Hematopoietic multipotent progenitor cell (in vitro differentiated cells): ENCODE data around the gene RAG2. TPM values are rescaled to one million over a fixed set of nuclear protein-coding genes. Genes with fewer than 3 reads are reported as not detected.

Experiments
- DNase-seq, 3 donors: peaks; one replicate each; pipeline ENCODE4 v3.0.0-alpha.2; 2011 to 2015; ENCODE audit warnings: low read depth in 2 of 3, low spot score in 2 of 3
- total RNA-seq: library from RNA; depleted of rRNA; stranded (reverse); fragments of >200 nt; gene quantifications from one replicate; pipeline ENCODE4 v1.2.3, GENCODE V29; 2012

Gene RAG2
- total RNA-seq, 1 donor: 0.27 TPM

GRCh38 chr11:36601155-36601554 is 3.1 kb upstream of the RAG2 start:
- DNase-seq: peak in 1 of 3 donors; percentile 65

DNA sequence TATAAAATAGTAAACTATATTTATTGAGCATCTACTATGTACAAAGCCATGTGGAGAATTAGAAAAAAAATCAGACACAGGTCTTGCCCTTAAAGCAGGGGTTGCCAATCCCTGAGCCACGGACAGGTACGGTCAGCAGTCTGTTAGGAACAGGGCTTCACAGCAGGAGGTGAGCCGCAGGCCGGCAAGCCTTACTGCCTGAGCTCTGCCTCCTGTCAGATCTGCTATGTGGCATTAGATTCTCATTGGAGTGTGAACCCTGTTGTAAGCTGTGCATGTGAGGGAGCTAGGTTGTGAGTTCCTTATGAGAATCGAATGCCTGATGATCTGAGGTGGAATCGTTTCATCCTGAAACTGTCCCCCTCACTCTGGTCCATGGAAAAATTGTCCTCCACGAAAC is 2.1 kb upstream of the RAG2 start:
- DNase-seq: no peak

DNA sequence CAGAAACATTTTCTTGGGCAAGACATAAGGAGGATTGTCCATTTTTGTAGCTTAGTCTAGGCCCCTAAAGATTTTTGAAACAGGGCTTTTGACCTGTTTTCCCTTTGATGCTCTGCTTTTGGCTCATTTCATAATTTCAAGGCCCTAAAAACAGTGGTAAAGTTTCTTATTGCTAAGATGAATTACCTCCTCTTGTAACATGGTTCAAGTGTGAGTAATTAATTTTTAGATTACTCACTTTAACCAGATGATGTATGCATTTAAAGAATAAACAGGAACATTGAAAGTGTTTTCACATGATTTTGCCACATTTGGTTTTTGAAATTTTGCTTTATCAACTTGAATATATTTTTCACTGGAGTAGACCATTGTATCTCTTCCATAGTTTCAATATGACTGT is 1.2 kb downstream of the RAG2 start:
- DNase-seq: no peak

DNA sequence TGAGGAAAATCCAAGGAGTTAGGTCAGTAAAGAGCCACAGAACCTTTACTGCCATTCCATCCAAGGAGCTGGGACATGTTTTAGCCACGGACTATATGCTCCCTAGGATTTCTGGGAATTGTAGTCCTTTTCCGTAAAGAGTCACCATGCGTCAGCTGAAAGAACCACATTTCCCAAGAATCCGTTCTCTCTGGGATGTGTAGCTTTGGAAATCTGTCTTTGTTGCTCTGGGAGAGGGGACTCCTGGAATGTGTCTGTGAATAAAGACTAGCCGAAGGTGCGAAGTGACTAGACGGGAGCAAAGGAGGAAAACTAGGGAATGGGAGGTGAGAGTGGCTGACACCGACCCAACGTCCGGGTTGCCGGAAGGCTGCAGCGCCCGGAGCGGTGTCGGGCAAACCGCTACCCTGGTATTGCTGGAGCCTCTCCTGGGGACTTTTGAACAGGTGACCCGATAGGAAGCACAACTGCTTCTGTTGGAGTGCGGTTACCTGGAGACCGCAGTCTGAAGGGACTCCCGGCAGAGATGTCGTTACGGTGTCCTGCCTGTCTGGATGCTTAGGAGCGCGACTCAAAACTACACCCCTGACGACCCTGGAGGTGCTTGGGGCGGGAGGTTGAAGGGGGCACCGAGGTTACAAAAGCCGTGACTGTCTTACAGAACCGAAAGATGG is 3.6 kb downstream of the RAG2 start, which contains the start of gene IFTAP:
Gene IFTAP, plus strand, starts transcription at position 187 of the 674 bp plus-strand sequence. CDS start 15,602 bp downstream, outside the sequence.
- DNase-seq: peak in 2 of 3 donors; percentile 79 to 85

- DNase-seq: no peak
Observed at GRCh38 chr11:36591433-36591832, 6.6 kb downstream of the RAG2 start.

- no peak for DNase-seq
Observed at GRCh38 chr11:36590513-36590912, 7.5 kb downstream of the RAG2 start.

- DNase-seq: no peak
Observed at GRCh38 chr11:36588099-36588498, 9.9 kb downstream of the RAG2 start.

- peak in 2 of 3 donors; percentile 26 to 67 for DNase-seq
Observed at GRCh38 chr11:36586543-36586942, 11.5 kb downstream of the RAG2 start.

DNA sequence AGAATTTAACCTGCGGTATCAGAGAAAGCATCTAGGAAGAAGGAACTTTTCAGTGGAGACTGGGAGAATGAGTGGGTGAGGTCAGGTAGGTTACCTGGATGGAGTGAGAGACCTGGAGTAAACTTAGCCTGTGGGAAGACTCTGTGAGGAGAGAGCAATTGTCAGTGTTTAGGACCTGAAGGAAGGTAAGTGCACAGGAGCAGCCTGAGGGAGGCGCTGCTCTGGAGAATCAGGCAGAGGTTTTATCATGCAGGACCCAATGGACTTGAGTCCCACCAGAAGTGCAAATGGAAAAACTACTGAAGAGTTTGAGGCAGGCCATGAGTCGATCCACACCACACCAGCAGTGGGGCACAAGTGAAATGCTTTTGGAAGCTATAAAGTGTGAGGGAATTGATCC is 14.4 kb downstream of the RAG2 start:
- no peak for DNase-seq

DNA sequence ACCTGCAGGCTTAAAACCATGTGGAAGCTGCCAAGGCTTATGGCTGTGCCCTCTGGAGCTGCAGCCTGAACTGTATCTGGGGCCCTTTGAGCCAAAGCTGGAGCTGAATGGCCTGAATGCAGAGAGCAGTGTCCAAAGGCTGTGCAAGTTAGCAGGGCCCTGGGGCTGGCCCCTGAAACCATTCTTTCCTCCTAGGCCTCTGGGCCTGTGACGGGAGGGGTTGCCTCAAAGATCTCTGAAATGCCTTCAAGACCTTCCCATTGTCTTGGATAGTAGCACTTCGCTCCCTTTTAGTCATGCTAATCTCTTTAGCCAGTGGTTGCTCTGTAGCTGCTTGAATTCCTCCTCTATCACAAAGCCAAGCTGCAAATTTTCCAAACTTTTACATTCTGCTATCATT is 16.5 kb downstream of the RAG2 start:
- no peak for DNase-seq

GRCh38 chr11:36578458-36578857 is 19.6 kb downstream of the RAG2 start:
- no peak for DNase-seq

DNA sequence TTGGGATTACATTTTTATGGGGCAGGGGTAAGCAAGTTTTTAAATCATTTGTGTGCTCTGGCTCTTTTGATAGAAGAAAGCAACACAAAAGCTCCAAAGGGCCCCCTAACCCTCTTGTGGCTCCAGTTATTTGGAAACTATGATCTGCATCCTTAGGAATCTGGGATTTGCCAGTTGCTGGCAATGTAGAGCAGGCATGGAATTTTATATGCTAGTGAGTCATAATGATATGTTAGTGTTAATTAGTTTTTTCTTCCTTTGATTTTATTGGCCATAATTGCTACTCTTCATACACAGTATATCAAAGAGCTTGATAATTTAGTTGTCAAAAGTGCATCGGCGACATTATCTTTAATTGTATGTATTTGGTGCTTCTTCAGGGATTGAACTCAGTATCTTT is 20.2 kb downstream of the RAG2 start:
- DNase-seq: no peak

DNA sequence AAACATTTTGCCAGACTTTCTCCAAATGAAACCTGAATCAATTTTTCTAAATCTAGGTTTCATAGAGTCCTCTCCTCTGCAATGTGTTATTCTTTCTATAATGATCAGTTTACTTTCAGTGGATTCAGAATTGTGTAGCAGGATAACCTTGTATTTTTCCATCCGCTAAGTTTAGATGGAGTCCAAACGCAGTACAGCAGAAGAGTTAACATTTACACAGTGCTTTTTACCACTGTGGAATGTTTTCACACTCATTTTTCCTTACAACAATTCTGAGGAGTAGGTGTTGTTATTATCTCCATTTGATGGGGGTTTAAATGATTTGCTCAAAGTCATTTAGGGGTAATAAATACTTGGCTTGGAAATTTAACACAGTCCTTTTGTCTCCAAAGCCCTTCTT is 20.7 kb downstream of the RAG2 start:
- no peak for DNase-seq

GRCh38 chr11:36574486-36574885 is 23.6 kb downstream of the RAG2 start:
- no peak for DNase-seq

DNA sequence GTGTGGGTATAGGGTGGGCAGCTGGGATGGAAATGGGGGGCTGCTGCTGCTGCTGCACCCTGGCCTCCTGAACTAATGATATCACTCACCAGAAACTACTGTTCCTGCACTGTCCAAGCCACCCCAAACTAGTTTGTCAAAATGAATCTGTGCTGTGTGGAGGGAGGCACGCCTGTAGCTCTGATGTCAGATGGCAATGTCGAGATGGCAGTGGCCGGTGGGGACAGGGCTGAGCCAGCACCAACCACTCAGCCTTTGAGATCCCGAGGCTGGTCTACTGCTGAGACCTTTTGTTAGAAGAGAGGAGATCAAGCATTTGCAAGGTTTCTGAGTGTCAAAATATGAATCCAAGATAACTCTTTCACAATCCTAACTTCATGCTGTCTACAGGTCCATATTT is 28.9 kb downstream of the RAG2 start:
- DNase-seq: no peak

DNA sequence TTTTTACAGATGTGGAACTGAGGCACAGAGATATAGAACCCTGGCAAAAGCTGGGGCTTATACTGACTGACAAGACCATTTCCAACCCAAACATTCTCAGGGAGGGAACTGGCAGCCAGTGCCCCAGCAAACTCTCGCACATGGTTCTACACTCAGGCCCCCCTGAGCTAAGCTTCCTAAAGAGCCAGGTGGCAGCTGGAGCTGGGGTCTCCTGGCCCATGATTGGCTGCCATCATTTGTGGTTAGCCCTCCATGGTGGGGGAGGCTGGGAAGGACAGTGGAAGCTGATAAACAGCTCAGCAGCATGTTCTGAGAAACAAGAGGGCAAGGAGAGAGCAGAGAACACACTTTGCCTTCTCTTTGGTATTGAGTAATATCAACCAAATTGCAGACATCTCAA is 30.3 kb downstream of the RAG2 start, which contains the start of gene RAG1:
Gene RAG1, plus strand, starts transcription at position 314 of the 400 bp plus-strand sequence. CDS start 5,298 bp downstream, outside the sequence.
- no peak for DNase-seq

DNA sequence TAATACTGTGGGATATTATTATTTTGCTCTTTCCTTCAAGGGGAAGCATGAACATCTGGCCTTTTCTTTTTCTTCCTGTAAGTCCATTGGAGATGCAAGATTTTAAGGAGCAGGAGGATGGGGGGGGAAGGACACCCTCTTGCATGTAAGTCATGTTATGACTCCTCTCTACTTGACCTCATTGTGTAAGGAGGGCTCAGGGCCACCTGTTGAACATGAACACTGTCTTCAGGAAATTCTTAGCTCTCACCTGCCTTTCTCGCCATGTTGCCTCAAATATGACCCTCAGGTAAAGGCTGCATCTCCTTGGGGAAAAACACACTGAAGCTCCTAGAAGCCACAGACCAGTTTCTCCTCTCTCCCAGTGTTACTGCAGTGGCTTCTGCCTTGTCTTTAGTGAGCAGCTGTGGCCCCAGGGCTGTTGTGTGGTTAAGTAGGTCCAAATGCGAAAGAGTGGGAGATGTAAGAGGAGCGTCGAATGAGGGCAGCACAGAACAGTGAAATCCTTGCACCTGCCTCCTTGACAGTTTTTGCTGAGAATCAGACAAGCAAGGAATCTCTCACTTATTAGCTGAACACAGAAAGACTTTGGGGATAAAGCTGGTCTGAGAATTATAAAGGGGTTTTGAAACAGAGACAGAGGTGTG is 31.5 kb downstream of the RAG2 start:
- DNase-seq: no peak

GRCh38 chr11:36565031-36565610 is 32.9 kb downstream of the RAG2 start:
- peak in 2 of 3 donors; percentile 5 to 21 for DNase-seq

DNA sequence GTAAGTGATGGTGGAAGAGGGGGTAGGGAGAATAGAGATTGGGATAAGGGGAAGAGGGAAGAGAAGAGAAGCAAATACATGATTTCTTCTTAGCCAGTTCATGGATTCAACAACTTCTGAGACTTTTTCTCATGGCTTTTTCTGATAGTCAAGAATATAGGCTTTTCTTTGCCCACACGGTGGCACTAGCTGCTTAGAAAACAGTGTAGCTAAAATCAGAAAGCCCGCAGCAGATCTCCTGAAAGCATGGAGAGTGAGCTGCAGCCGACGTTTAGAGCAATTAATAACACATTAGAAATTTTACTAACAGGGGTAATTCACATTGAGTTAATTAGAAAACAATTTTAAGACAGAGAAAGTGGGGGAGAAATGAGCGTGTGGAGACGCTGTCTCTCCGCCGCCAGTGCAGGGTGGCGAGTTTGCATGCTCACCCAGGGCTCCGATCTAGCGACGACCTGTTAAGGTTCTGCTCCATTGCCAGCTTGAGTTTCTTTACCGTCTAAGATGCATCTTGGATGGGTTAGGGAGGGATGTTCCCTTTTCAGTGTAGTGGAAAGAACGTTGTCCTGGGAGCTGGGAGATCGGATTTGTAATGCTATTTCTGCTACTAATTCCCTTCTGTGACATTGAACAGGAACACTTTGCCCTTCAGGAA is 33.5 kb downstream of the RAG2 start:
- DNase-seq: peak in 2 of 3 donors; percentile 58 to 88

DNA sequence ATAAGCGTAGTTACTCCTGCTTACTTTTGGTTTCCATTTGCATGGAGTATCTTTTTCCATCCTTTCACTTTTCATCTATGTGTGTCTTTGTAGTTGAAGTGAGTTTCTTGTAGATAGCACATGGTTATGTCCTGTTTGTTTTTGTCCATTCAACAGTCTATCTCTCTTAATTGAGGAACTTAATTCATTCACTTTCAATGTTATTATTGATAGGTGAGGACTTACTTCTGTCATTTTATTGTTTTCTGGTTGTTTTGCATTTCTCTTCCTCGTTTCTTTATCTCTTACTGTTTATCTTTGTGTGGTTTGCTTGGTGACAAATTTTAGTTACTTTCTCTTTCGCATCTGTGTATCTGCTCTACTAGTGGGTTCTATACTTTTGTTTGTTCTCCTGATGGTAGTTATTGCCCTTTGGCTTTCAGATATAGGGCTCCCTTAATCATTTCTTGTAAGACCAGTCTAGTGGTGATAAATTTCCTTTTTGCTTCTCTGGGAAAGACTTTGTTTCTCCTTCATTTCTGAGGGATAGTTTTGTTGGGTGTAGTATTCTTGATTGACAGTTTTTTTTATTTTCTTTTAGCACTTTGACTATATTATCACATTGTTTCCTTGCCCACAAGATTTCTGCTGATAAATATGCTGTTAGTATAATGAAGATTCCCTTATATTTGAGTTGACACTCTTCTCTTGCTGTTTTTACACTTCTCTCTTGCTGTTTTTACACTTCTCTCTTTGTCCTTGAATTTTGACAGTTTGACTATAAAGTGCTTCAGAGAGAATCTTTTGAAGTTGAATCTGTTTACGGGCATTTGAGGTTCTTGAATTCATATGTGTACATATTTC is 39.2 kb downstream of the RAG2 start:
- DNase-seq: no peak
